ENCODE results near the gene M6PR. TPM values are rescaled to one million over a fixed set of nuclear protein-coding genes. Genes with fewer than 3 reads are reported as not detected.

The M6PR gene
- total RNA-seq = 76.0 and 76.3 TPM in 2 replicates

GRCh38 chr12:8949342-8950220 lies at the start of gene M6PR:
Gene M6PR (minus strand): TSS chr12:8949645. CDS start chr12:8946404, 3,241 bp downstream.

DNA sequence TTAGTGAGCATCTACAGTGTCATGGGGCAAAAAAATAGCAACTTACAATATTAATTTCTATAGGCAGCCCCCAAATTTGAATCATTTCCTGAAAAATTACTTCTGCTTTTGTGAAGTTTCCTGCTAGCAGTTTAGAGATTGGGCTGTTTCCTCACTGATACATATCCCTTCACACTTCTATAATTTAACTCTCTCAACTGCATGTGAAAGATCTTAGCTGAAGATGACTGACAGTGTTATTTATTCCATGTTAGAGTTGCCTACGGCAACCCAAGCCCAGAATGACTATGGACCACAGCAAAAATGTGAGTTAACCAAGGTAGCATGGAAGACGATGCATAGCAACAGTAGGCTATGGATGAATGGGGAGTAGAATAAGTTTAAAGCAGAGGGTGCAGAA lies 40.0 kb upstream of the M6PR start, which contains the start of gene KLRG1:
Gene KLRG1, plus strand, starts transcription at position 134 of the 400 bp plus-strand sequence. Its CDS starts 90 bp downstream, at position 224.

DNA sequence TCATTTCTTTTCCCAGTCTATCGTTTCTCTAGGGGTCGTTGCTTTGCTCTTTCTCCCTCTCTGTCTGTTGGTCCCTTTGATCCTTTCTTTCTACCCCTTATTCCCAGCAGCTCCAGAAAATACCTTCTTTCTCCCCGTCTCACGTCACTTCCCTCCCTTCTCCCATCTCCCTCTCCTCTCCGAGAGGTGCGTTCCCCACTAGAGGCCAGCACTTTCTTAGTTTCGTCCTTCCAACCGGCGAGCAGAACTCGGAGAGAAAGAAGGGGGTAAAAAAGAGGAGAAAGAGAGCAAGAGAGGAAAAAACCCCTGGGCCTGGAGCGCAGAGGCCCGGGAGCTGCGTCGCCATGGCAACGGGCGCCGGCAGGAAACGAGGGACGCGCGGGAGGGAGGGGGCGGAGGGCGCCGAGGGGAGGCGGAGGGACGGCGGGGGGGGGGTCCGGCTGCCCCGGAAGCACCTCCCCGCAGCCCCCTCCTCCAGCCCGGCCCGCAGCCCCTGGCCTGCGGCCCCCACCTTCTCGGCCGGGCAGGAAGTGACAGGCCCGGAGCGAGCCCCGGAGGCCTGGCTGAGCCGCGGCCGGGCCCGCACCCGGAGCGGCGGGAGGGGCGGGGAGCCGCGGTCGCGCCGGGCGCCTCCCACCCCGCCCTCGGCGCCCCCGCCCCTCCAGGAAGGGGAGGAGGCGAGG lies 35.3 kb downstream of the M6PR start, which contains the start of gene PHC1:
Gene PHC1, plus strand, starts transcription at position 477 of the 683 bp plus-strand sequence. CDS start 3,169 bp downstream, outside the sequence.

Other genes with a start within 250 kb of the M6PR start
- gene A2ML1, start 127.0 kb downstream of the M6PR start, total RNA-seq = not detected in 2 replicates
- 24.0 and 25.1 TPM in 2 replicates for gene PHC1, start 35.1 kb downstream of the M6PR start, total RNA-seq
- gene KLRG1, start 39.9 kb upstream of the M6PR start, total RNA-seq = 0.45 and 1.7 TPM in 2 replicates
- 4.4 and 5.6 TPM in 2 replicates for gene A2M, start 166.3 kb upstream of the M6PR start, total RNA-seq